ENCODE results near the gene CLCA1.

GRCh38 chr1:86447198-86447790 is 21.4 kb upstream of the CLCA1 start:
- TF ChIP-seq CTCF (IDR thresholded peaks at IDR 0.05) (no peak), POLR2A (IDR thresholded peaks at IDR 0.05) (no peak)

Measured in lower leg skin (tissue), 3 donors.